LNCaP clone FGC (cell line): Measurements from ENCODE around the gene DVL1.

Experiments used
- DNase-seq: peaks from one replicate; pipeline ENCODE4 v3.0.0-alpha.2; 2011; ENCODE audit warnings: low read depth
- H3K4me3 ChIP-seq: 2 replicates; pipeline ENCODE4 v1.5.1; 2011; ENCODE audit warnings: mild to moderate bottlenecking, low read depth, low read length, control low read depth
- CTCF ChIP-seq: IDR thresholded peaks from 2 replicates; pipeline ENCODE4 v1.5.1; 2012; ENCODE audit warnings: mild to moderate bottlenecking; ENCODE audit not compliant: control insufficient read depth, insufficient read depth; ENCODE audit errors: extremely low read depth

DVL1 gene

DNA sequence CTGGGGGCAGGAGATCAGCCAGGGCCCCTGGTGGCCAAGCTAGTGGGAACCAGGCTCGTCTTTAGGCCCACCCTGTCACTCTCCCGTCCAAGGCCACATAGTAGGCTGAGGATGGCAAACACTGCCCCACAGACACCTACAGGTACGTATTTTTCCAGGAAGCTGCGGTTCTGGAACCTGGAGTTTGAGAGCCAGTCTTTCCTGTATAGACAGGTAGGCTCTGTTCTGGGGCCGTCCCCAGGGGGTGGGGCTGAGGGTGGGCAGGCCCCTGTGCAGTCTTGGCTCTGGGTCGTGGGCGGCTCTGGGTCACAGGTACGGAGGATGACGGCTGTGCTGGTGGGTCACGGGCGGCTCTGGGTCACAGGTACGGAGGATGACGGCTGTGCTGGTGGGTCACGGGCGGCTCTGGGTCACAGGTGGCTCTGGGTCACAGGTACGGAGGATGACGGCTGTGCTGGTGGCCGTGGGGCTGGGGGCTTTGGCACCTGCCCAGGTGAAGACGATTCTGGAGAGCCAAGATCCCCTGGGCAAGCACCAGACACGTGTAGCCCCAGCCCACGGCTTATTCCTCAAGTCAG, 38.7 kb downstream of the DVL1 start:
- H3K4me3 ChIP-seq = no peak overlapping the region
- DNase-seq = no peak
- no peak for TF ChIP-seq CTCF

GRCh38 chr1:1310109-1310385, 39.2 kb downstream of the DVL1 start:
- no peak for TF ChIP-seq CTCF
- peak overlapping the region; percentile 66 for H3K4me3 ChIP-seq
- no peak for DNase-seq

DNA sequence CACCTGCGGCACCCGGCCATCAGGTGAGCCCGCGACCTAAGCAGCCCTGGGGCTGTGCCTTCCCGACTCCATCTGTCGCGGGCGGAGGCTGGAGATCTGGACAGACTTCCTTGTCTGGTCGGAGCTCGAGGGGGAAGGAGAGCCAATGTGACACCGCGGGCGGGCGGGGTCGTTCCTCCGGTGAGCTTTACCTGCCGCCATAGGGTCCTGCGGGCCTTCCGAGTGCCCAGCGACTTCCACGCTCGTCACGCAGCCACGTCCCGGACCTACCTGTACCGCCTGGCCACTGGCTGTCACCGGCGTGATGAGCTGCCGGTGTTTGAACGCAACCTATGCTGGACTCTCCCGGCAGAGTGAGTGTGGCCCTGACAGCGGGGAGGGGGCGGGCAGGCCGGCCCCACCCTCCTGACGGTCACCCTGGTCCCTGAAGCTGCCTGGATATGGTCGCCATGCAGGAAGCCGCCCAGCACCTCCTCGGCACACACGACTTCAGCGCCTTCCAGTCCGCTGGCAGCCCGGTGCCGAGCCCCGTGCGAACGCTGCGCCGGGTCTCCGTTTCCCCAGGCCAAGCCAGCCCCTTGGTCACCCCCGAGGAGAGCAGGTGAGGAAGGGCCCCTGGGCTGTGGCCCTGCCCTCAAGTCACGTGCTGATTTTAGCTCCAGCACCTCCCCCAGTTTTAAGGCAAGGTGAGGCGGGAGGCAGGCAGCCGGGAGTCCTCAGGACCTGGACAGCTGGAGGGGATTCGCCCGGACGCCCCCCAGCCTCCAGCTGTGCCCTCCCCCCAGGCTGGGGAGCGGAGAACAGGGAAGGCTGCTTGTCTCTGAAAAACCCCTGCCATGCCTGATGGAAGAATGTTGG, 39.7 kb downstream of the DVL1 start:
- H3K4me3 ChIP-seq = peak overlapping the region; percentile 66
- DNase-seq = no peak

DNA sequence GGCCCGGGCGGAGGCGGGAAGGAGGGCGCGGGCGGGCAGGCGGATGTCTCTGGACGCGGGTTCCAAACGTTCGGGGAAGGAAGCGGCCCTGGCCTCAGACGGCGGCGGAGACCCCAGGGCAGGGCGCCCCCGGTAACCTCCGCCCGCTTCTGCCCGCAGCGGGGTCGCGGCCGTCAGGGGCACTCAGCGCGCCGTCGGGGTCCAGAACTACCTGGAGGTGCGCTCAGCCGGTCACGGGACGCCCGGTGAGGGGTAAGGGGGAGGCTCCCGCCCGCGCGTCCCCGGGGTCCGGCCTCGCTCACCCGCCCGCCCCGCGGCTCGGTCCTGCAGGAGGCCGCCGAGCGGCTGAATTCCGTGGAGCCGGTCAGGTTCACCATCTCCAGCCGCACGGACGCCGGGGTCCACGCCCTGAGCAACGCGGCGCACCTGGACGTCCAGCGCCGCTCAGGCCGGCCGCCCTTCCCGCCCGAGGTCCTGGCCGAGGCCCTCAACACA, 40.4 kb downstream of the DVL1 start:
- no peak for DNase-seq
- no peak for TF ChIP-seq CTCF
- H3K4me3 ChIP-seq = peak overlapping the region; percentile 66

More for the DNA sequence above, 39.7 kb downstream of the DVL1 start:
- no peak for TF ChIP-seq CTCF

DNA sequence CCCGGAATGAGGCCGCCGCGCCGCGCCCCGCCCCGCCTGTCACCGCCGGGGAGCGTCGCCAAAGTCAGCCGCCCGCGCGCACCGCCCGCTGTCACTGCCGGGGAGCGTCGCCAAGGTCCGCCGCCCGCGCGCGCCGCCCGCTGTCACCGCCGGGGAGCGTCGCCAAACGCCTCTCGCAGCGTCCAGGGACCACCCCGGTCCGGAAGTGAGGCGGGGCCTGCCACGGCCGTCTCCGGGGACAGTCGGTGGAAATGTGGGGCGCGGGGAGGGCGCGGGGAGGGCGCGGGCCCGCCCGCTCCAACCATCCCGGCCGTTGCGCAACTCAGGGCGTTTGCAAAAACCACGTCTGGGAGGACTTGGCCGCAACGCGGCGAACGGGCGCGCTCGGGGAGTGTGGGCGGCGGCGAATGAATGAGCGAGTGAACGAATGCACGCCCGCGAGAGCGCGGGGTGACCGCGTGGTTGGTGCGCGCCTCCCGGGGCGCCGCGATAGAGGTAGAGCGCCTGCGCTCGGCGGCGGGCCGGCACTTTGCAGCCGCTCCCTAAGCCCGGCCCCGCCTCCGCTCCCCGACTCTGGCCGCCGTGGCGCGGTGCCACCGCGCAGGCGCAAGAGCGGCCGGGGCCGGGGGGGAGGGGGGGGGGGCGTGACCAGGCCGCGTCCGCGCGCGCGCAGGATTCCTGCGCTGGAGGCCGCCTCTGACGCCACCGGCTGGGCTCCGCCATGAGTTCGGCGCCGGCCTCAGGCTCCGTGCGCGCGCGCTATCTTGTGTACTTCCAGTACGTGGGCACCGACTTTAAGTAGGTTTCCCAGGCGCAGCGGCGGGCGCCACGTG, 41.1 kb downstream of the DVL1 start, which contains the start of the genes ACAP3 and PUSL1:
TSS of gene ACAP3 (minus strand) at position 8 of the 833 bp plus-strand sequence. CDS start 115 bp downstream, outside the sequence.
TSS of gene PUSL1 (plus strand) at position 675 of the 833 bp plus-strand sequence. CDS start at position 722, 47 bp downstream.
- peak; percentile 63 for DNase-seq
- H3K4me3 ChIP-seq = peak within 1 kb of the TSS; percentile 66
- TF ChIP-seq CTCF = no peak

GRCh38 chr1:1307261-1307922, 41.8 kb downstream of the DVL1 start:
- no peak for TF ChIP-seq CTCF
- H3K4me3 ChIP-seq = peak overlapping the region; percentile 66
- DNase-seq = no peak
